SU-DHL-6 (cell line): ENCODE data around the gene UHRF2.
"Not testable (repeated sequence)": the region's sequence is repeated elsewhere in the genome, so short reads cannot be mapped to it uniquely, and the experiment has no call there.

Source experiments
- EZH2phosphoT487 ChIP-seq: fragments of 200-600 bp; sonication (generic), shearing (Covaris generic); conservative IDR thresholded peaks from 2 replicates; pipeline ENCODE4 v1.6.1; 2018; ENCODE audit warnings: mild to moderate bottlenecking, antibody characterized with exemption, low read length, moderate library complexity, mixed read lengths
- TF ChIP-seq, protein P1 (sequence below): fragments of 200-600 bp; sonication (generic); IDR thresholded peaks from one replicate; pipeline ENCODE4 v1.5.1; 2017; ENCODE audit warnings: antibody characterized with exemption, mild to moderate bottlenecking, low read length, moderate library complexity; ENCODE audit not compliant: insufficient read depth, poor library complexity, severe bottlenecking

DNA sequence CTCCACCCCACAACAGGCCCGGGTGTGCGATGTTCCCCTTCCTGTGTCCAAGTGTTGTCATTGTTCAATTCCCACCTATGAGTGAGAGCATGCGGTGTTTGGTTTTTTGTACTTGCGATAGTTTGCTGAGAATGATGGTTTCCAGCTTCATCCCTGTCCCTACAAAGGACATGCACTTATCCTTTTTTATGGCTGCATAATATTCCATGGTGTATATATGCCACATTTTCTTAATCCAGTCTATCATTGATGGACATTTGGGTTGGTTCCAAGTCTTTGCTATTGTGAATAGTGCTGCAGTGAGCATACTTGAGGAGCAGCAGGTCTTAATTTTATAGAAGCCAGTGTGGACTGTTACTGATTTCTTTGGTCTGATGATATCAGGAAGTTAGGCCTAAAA, 42.3 kb downstream of the UHRF2 start:
- TF ChIP-seq, protein P1, sequence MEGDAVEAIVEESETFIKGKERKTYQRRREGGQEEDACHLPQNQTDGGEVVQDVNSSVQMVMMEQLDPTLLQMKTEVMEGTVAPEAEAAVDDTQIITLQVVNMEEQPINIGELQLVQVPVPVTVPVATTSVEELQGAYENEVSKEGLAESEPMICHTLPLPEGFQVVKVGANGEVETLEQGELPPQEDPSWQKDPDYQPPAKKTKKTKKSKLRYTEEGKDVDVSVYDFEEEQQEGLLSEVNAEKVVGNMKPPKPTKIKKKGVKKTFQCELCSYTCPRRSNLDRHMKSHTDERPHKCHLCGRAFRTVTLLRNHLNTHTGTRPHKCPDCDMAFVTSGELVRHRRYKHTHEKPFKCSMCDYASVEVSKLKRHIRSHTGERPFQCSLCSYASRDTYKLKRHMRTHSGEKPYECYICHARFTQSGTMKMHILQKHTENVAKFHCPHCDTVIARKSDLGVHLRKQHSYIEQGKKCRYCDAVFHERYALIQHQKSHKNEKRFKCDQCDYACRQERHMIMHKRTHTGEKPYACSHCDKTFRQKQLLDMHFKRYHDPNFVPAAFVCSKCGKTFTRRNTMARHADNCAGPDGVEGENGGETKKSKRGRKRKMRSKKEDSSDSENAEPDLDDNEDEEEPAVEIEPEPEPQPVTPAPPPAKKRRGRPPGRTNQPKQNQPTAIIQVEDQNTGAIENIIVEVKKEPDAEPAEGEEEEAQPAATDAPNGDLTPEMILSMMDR = not testable (repeated sequence)
- TF ChIP-seq EZH2phosphoT487 = not testable (repeated sequence)
